Breast epithelium (tissue), 4 donors: Measurements from ENCODE around the gene ARHGAP15. TPM values are rescaled to one million over a fixed set of nuclear protein-coding genes. Genes with fewer than 3 reads are reported as not detected.

Experiments
- DNase-seq, 2 donors: peaks; one replicate each; pipeline ENCODE4 v3.0.0-alpha.2; 2019; ENCODE audit warnings: low spot score in 2 of 2
- H3K27ac ChIP-seq, 2 donors: fragments of 200-600 bp; sonication (generic) in 1 of 2; one replicate each; pipeline ENCODE4 v1.5.1; 2016 to 2019; ENCODE audit warnings: mild to moderate bottlenecking in 1 of 2
- H3K27me3 ChIP-seq, 2 donors: fragments of 200-600 bp; sonication (generic) in 1 of 2; one replicate each; pipeline versions ENCODE4 v1.5.1 to v1.6.0; 2017 to 2019; ENCODE audit warnings: control low read depth in 1 of 2, mild to moderate bottlenecking in 1 of 2
- H3K36me3 ChIP-seq: fragments of 200-600 bp; one replicate; pipeline ENCODE4 v1.5.1; 2019
- H3K4me1 ChIP-seq, 2 donors: fragments of 200-600 bp; sonication (generic); one replicate each; pipeline ENCODE4 v1.5.1; 2016 to 2019; ENCODE audit warnings: control low read depth in 1 of 2
- H3K4me3 ChIP-seq, 3 donors: fragments of 200-600 bp; sonication (generic); 1 replicate in 2 of 3; 2 replicates in 1 of 3; pipeline ENCODE4 v1.5.1; 2016 to 2019; ENCODE audit warnings: mild to moderate bottlenecking in 3 of 3, moderate library complexity in 2 of 3
- H3K9me3 ChIP-seq, 2 donors: fragments of 200-600 bp; sonication (generic) in 1 of 2; one replicate each; pipeline ENCODE4 v1.5.1; 2016 to 2019; ENCODE audit warnings: control low read depth in 1 of 2
- POLR2A ChIP-seq: fragments of 450-650 bp; IDR thresholded peaks from one replicate; pipeline ENCODE4 v1.6.1; 2016; ENCODE audit warnings: antibody characterized with exemption, mild to moderate bottlenecking, moderate library complexity
- POLR2AphosphoS5 ChIP-seq, 3 donors: sonication (generic); formaldehyde crosslinking; IDR thresholded peaks; one replicate each; pipeline ENCODE4 v1.6.1; 2017; ENCODE audit warnings: antibody characterized with exemption in 3 of 3
- intact Hi-C: fragments of 100-400 bp; cut with DNase I; formaldehyde crosslinking; loops from one replicate; pipeline ENCODE4 v1.15.1; 2023; ENCODE audit warnings: low total_unique reads
- total RNA-seq, 3 donors: library from RNA; depleted of rRNA; stranded (reverse); fragments of >200 nt; gene quantifications; one replicate each; pipeline ENCODE4 v1.1.0, GENCODE V29; 2016
- TF ChIP-seq, protein P1 (sequence below), 3 donors: fragments of 450-650 bp; IDR thresholded peaks; one replicate each; pipeline ENCODE4 v1.5.1; 2016 to 2017; ENCODE audit warnings: antibody characterized with exemption in 3 of 3, mild to moderate bottlenecking in 3 of 3, moderate library complexity in 3 of 3

Gene ARHGAP15
- total RNA-seq, 3 donors from 2014 or later, result 8.9 to 13.4 (median 10.7) TPM

DNA sequence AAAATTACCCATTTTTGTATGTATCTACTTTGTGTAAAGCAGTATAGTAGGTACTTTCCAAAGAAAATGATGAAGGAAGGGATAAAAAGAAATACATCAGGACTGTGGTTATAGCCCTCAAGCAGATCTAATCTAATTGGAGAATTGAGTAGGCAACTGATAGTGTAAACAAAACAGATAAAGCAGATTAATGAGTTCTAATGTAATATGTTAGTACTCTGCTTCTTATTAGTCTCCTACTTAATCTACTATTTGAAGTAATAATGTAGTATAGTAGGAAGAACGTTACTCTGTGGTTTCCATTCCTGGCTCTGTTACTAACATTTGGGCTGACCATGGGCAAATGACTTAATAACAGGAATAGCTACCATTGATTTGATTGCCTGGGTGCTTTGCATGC is 250.7 kb downstream of the ARHGAP15 start:
- no peaks in the 10 kb centered on the region for H3K4me1 ChIP-seq
- H3K27ac ChIP-seq, result no peak overlapping the region
- no peak overlapping the region for H3K4me3 ChIP-seq
- DNase-seq, result no peak
- no peaks in the 10 kb centered on the region for H3K27me3 ChIP-seq
- no peaks in the 10 kb centered on the region for H3K36me3 ChIP-seq
- intact Hi-C loops, result no loop called here
- TF ChIP-seq POLR2AphosphoS5 (IDR thresholded peaks at IDR 0.05) (no peak), POLR2A (no peak)
- TF ChIP-seq, protein P1, sequence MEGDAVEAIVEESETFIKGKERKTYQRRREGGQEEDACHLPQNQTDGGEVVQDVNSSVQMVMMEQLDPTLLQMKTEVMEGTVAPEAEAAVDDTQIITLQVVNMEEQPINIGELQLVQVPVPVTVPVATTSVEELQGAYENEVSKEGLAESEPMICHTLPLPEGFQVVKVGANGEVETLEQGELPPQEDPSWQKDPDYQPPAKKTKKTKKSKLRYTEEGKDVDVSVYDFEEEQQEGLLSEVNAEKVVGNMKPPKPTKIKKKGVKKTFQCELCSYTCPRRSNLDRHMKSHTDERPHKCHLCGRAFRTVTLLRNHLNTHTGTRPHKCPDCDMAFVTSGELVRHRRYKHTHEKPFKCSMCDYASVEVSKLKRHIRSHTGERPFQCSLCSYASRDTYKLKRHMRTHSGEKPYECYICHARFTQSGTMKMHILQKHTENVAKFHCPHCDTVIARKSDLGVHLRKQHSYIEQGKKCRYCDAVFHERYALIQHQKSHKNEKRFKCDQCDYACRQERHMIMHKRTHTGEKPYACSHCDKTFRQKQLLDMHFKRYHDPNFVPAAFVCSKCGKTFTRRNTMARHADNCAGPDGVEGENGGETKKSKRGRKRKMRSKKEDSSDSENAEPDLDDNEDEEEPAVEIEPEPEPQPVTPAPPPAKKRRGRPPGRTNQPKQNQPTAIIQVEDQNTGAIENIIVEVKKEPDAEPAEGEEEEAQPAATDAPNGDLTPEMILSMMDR (IDR thresholded peaks at IDR 0.05), result no peak
- no peaks in the 10 kb centered on the region for H3K9me3 ChIP-seq

DNA sequence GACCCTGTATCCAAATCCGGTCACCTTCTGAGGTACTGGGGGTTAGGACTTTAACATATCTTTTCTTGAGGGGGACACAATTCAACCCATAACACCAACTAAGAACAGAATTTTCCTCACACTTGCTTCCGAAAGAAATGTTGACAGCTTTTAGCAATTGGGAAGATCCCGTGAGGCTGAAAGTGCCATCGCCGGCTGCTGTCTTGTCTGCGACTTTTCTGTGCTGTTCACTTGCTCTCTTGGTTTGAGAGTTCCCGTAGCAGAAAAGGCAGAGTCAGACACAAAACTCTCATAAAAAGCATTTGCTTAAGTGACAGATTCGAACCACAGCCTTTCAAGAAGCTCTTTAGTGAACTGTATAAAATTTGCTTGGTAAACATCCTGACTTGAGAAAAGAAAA is 253.4 kb downstream of the ARHGAP15 start:
- DNase-seq, result no peak
- TF ChIP-seq, protein P1 (IDR thresholded peaks at IDR 0.05), result no peak
- TF ChIP-seq POLR2A (no peak), POLR2AphosphoS5 (IDR thresholded peaks at IDR 0.05) (no peak)
- H3K36me3 ChIP-seq, result no peaks in the 10 kb centered on the region
- H3K27me3 ChIP-seq, result no peaks in the 10 kb centered on the region
- no peaks in the 10 kb centered on the region for H3K9me3 ChIP-seq
- H3K27ac ChIP-seq, result no peak overlapping the region
- H3K4me3 ChIP-seq, result no peak overlapping the region
- H3K4me1 ChIP-seq, result no peaks in the 10 kb centered on the region
- intact Hi-C loops, result no loop called here

DNA sequence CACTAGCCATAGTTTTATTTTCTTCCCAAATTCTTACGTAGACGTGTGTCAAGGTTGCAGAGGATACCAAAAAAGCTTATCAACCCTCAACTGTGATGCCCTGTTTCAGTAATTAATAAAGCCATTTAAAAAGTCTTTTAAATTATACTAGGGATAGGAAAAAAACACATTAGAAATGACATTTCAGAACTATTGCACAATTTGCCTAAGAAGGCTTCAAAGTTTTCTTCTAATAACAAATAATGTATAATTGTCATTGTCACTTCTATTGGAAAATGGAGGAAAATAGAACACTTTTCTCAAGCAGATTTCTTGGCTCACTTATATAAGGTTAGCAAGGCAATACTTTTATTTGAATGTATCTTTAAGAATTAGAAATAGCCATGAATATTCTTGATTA is 253.8 kb downstream of the ARHGAP15 start:
- Histone ChIP-seq H3K4me1 (no peaks in the 10 kb centered on the region), H3K27me3 (no peaks in the 10 kb centered on the region), H3K36me3 (no peaks in the 10 kb centered on the region), H3K27ac (no peak overlapping the region), H3K4me3 (no peak overlapping the region), H3K9me3 (no peaks in the 10 kb centered on the region)
- DNase-seq, result no peak
- TF ChIP-seq POLR2AphosphoS5 (IDR thresholded peaks at IDR 0.05), result no peak
- intact Hi-C loops, result no loop called here

DNA sequence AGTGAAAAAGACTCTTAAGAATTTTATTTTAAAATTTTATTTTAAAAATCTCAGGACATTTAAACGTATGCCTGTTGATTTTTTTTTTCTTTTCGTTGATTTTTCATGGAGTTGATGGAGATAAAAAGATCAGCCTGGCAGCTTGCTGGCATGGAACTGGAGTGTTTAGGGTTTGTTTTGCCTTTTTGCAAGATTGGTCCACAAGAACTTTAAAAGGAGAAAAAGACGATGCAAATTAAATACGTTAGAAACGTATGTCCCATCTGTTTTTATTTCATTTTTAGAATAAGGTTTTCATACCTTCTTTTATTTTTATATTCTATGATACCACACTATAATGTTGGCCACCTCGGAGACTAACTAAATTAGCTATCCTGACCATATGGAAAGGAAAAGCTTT is 254.9 kb downstream of the ARHGAP15 start:
- TF ChIP-seq POLR2AphosphoS5 (IDR thresholded peaks at IDR 0.05), result no peak
- Histone ChIP-seq H3K4me3 (no peak overlapping the region), H3K36me3 (no peaks in the 10 kb centered on the region), H3K27ac (no peak overlapping the region), H3K27me3 (no peaks in the 10 kb centered on the region), H3K4me1 (no peaks in the 10 kb centered on the region), H3K9me3 (no peaks in the 10 kb centered on the region)
- no peak for DNase-seq
- intact Hi-C loops, result no loop called here

DNA sequence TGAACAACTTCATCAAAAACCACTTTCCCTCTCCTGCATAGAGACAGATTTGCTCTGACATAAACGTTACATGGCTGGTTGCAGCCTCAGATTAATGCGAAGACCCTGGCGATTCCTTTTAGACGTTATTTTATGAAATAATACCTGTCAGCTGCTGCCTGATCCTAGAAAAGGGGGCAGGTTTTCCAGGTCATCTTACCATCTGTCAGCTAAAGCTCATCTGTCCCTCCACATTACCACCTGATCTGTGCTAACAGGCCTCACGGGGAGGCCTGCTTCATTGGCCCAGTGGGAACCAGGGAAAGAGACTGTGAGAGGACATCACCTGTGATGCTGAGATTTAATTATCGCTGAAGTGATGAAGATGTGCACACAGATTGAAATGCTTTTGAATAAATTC is 261.0 kb downstream of the ARHGAP15 start:
- H3K4me1 ChIP-seq, result no peaks in the 10 kb centered on the region
- no peaks in the 10 kb centered on the region for H3K36me3 ChIP-seq
- intact Hi-C loops, result no loop called here
- H3K27me3 ChIP-seq, result no peaks in the 10 kb centered on the region
- no peak for TF ChIP-seq POLR2A
- no peak for TF ChIP-seq POLR2AphosphoS5 (IDR thresholded peaks at IDR 0.05)
- TF ChIP-seq, protein P1 (IDR thresholded peaks at IDR 0.05), result no peak
- H3K9me3 ChIP-seq, result no peaks in the 10 kb centered on the region
- H3K27ac ChIP-seq, result no peak overlapping the region
- no peak for DNase-seq
- H3K4me3 ChIP-seq, result no peak overlapping the region

DNA sequence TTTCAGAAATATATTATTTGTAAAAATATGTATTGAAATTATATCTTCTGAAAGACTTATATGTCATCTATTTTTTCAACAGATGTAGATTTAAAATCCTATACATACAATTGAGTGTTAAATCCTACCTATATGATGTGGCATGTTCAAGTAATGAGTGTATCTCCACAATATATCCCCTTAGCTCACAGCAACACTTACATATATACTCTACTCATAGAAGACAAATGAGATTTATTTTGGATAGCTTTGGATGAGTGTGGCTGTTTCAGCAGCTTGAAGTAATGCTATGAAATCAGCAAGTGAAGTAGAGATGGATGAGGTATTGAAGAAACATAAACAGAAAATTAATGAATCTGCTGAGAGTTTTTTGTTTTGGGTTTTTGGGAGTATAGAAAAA is 263.1 kb downstream of the ARHGAP15 start:
- no peak overlapping the region for H3K27ac ChIP-seq
- intact Hi-C loops, result no loop called here
- H3K4me3 ChIP-seq, result no peak overlapping the region
- H3K4me1 ChIP-seq, result no peaks in the 10 kb centered on the region
- H3K27me3 ChIP-seq, result no peaks in the 10 kb centered on the region
- H3K36me3 ChIP-seq, result no peaks in the 10 kb centered on the region
- DNase-seq, result no peak
- TF ChIP-seq POLR2AphosphoS5 (IDR thresholded peaks at IDR 0.05), result no peak
- TF ChIP-seq, protein P1 (IDR thresholded peaks at IDR 0.05), result no peak
- H3K9me3 ChIP-seq, result no peaks in the 10 kb centered on the region
